Stimulated activated CD4-positive, alpha-beta T cell treated with anti-CD3 and anti-CD28 coated beads, Interleukin-15, amount 100 ng/mL, for 1 hour (primary cell): ENCODE data around the gene HMGN3.

Experiments
- DNase-seq, 2 donors: peaks; one replicate each; pipeline ENCODE4 v3.0.0-alpha.2; 2020; ENCODE audit warnings: low read depth in 1 of 2, low spot score in 1 of 2

The HMGN3 gene

GRCh38 chr6:79233611-79234149 lies 802 bp downstream of the HMGN3 start:
- peak; percentile 33 to 46 for DNase-seq

- DNase-seq: no peak
These were observed 1.6 kb downstream of the HMGN3 start for GRCh38 chr6:79232696-79233462.

- no peak for DNase-seq
These were observed 2.8 kb downstream of the HMGN3 start for GRCh38 chr6:79231666-79232065.

- no peak for DNase-seq
These were observed 3.4 kb downstream of the HMGN3 start for GRCh38 chr6:79231101-79231500.

- DNase-seq: no peak
These were observed 4.3 kb downstream of the HMGN3 start for GRCh38 chr6:79230149-79230548.

- no peak for DNase-seq
These were observed 7.0 kb downstream of the HMGN3 start for GRCh38 chr6:79227445-79227844.

- no peak for DNase-seq
These were observed 7.8 kb downstream of the HMGN3 start for GRCh38 chr6:79226660-79227059.

GRCh38 chr6:79225717-79226599 lies 8.5 kb downstream of the HMGN3 start:
- no peak for DNase-seq

- no peak for DNase-seq
These were observed 10.7 kb downstream of the HMGN3 start for GRCh38 chr6:79223611-79224404.

- DNase-seq: no peak
These were observed 19.2 kb downstream of the HMGN3 start for GRCh38 chr6:79215213-79215824.

- no peak for DNase-seq
These were observed 21.6 kb downstream of the HMGN3 start for GRCh38 chr6:79212859-79213258.

GRCh38 chr6:79208816-79209215 lies 25.7 kb downstream of the HMGN3 start:
- no peak for DNase-seq

GRCh38 chr6:79203753-79204253 lies 30.7 kb downstream of the HMGN3 start:
- DNase-seq: no peak

GRCh38 chr6:79202556-79202955 lies 31.9 kb downstream of the HMGN3 start:
- DNase-seq: no peak

GRCh38 chr6:79201983-79202382 lies 32.5 kb downstream of the HMGN3 start:
- no peak for DNase-seq

GRCh38 chr6:79201143-79201542 lies 33.3 kb downstream of the HMGN3 start:
- no peak for DNase-seq

GRCh38 chr6:79196912-79197311 lies 37.6 kb downstream of the HMGN3 start:
- DNase-seq: no peak

GRCh38 chr6:79193971-79194370 lies 40.5 kb downstream of the HMGN3 start:
- no peak for DNase-seq

GRCh38 chr6:79189760-79190350 lies 44.6 kb downstream of the HMGN3 start:
- DNase-seq: no peak

GRCh38 chr6:79188885-79189480 lies 45.5 kb downstream of the HMGN3 start:
- DNase-seq: no peak
